Vagina (tissue), 2 donors: ENCODE results near the gene MESD. TPM values are rescaled to one million over a fixed set of nuclear protein-coding genes. Genes with fewer than 3 reads are reported as not detected.

Experiments
- DNase-seq, 2 donors: peaks; one replicate each; pipeline ENCODE4 v3.0.0-alpha.2; 2017; ENCODE audit errors: extremely low spot score in 2 of 2
- H3K27ac ChIP-seq: fragments of 200-600 bp; sonication (generic); one replicate; pipeline ENCODE4 v1.5.1; 2019
- H3K27me3 ChIP-seq: fragments of 200-600 bp; sonication (generic); one replicate; pipeline ENCODE4 v1.5.1; 2019
- H3K36me3 ChIP-seq, 2 donors: fragments of 200-600 bp; sonication (generic); one replicate each; pipeline ENCODE4 v1.5.1; 2017 to 2019
- H3K4me1 ChIP-seq: fragments of 200-600 bp; sonication (generic); one replicate; pipeline ENCODE4 v1.5.1; 2019
- H3K4me3 ChIP-seq, 2 donors: fragments of 200-600 bp; sonication (generic); 1 replicate in 1 of 2; 2 replicates in 1 of 2; pipeline ENCODE4 v1.5.1; 2016 to 2019
- H3K9me3 ChIP-seq: fragments of 200-600 bp; sonication (generic); one replicate; pipeline ENCODE4 v1.5.1; 2019
- CTCF ChIP-seq, 3 experiments: fragments of 450-650 bp in 2 of 3; fragments of 200-600 bp in 1 of 3; sonication (generic) in 1 of 3; IDR thresholded peaks; one replicate each; pipeline ENCODE4 v1.5.1; 2017 to 2019; ENCODE audit warnings: antibody characterized with exemption in 3 of 3, mild to moderate bottlenecking in 2 of 3, moderate library complexity in 2 of 3
- POLR2A ChIP-seq, 2 donors: fragments of 450-650 bp; IDR thresholded peaks; one replicate each; pipeline ENCODE4 v1.6.1; 2017; ENCODE audit warnings: antibody characterized with exemption in 2 of 2, mild to moderate bottlenecking in 2 of 2, moderate library complexity in 2 of 2
- POLR2AphosphoS5 ChIP-seq, 2 donors: sonication (generic); formaldehyde crosslinking; IDR thresholded peaks; one replicate each; pipeline ENCODE4 v1.9.0; 2017; ENCODE audit warnings: antibody characterized with exemption in 2 of 2, mild to moderate bottlenecking in 2 of 2, low read depth in 1 of 2; ENCODE audit not compliant: insufficient read depth in 1 of 2
- intact Hi-C: fragments of 100-400 bp; cut with DNase I; formaldehyde crosslinking; loops from one replicate; pipeline ENCODE4 v1.15.1; 2023
- total RNA-seq: library from RNA; depleted of rRNA; stranded (reverse); fragments of >200 nt; gene quantifications from one replicate; pipeline ENCODE4 v1.2.3, GENCODE V29; 2016

Gene MESD
- total RNA-seq, 1 donor from 2014 or later: 17.9 TPM

GRCh38 chr15:80950291-80951078 lies 39.1 kb downstream of the MESD start:
- no peak overlapping the region for H3K27ac ChIP-seq
- no peak for TF ChIP-seq POLR2AphosphoS5 (IDR thresholded peaks at IDR 0.05; ENCODE audit: insufficient read depth in 1 of 2, low read depth in 1 of 2)
- TF ChIP-seq POLR2A (IDR thresholded peaks at IDR 0.05): no peak
- no peak for TF ChIP-seq CTCF (IDR thresholded peaks at IDR 0.05)
- H3K4me3 ChIP-seq: no peak overlapping the region
- intact Hi-C loops: no loop called here
- H3K9me3 ChIP-seq: no peaks in the 10 kb centered on the region
- no peak for DNase-seq
- peaks cover 0 to 54% of the 10 kb centered on the region in 2 donors for H3K36me3 ChIP-seq
- peaks cover 5% of the 10 kb centered on the region for H3K4me1 ChIP-seq
- no peaks in the 10 kb centered on the region for H3K27me3 ChIP-seq

- Histone ChIP-seq H3K36me3 (peaks cover 0 to 54% of the 10 kb centered on the region in 2 donors), H3K27ac (no peak overlapping the region), H3K9me3 (no peaks in the 10 kb centered on the region), H3K4me1 (peaks cover 5% of the 10 kb centered on the region), H3K27me3 (no peaks in the 10 kb centered on the region), H3K4me3 (no peak overlapping the region)
- no peak for DNase-seq
- TF ChIP-seq CTCF (IDR thresholded peaks at IDR 0.05): no peak
- intact Hi-C loops: no loop called here
Observed at GRCh38 chr15:80949756-80950155, 39.9 kb downstream of the MESD start.

- Histone ChIP-seq H3K27ac (no peak overlapping the region), H3K9me3 (no peaks in the 10 kb centered on the region), H3K4me3 (no peak overlapping the region), H3K4me1 (no peaks in the 10 kb centered on the region), H3K36me3 (peaks cover 0 to 54% of the 10 kb centered on the region in 2 donors), H3K27me3 (no peaks in the 10 kb centered on the region)
- no peak for DNase-seq
- intact Hi-C loops: no loop called here
- no peak for TF ChIP-seq POLR2A (IDR thresholded peaks at IDR 0.05)
Observed at GRCh38 chr15:80948651-80949292, 40.8 kb downstream of the MESD start.

GRCh38 chr15:80946576-80946975 lies 43.0 kb downstream of the MESD start:
- intact Hi-C loops: no loop called here
- DNase-seq: no peak

GRCh38 chr15:80945605-80946004 lies 44.0 kb downstream of the MESD start:
- intact Hi-C loops: no loop called here
- Histone ChIP-seq H3K27ac (no peak overlapping the region), H3K36me3 (peaks cover 0 to 42% of the 10 kb centered on the region in 2 donors), H3K9me3 (no peaks in the 10 kb centered on the region), H3K27me3 (no peaks in the 10 kb centered on the region), H3K4me3 (no peak overlapping the region), H3K4me1 (no peaks in the 10 kb centered on the region)
- DNase-seq: no peak
- TF ChIP-seq POLR2AphosphoS5 (IDR thresholded peaks at IDR 0.05; ENCODE audit: insufficient read depth in 1 of 2, low read depth in 1 of 2): no peak
- no peak for TF ChIP-seq POLR2A (IDR thresholded peaks at IDR 0.05)
- TF ChIP-seq CTCF (IDR thresholded peaks at IDR 0.05): no peak

More at GRCh38 chr15:80946576-80946975, 43.0 kb downstream of the MESD start:
- TF ChIP-seq CTCF (IDR thresholded peaks at IDR 0.05) (no peak), POLR2A (IDR thresholded peaks at IDR 0.05) (no peak), POLR2AphosphoS5 (IDR thresholded peaks at IDR 0.05; ENCODE audit: insufficient read depth in 1 of 2, low read depth in 1 of 2) (no peak)
- no peaks in the 10 kb centered on the region for H3K9me3 ChIP-seq
- H3K27me3 ChIP-seq: no peaks in the 10 kb centered on the region
- H3K4me1 ChIP-seq: no peaks in the 10 kb centered on the region
- peaks cover 0 to 47% of the 10 kb centered on the region in 2 donors for H3K36me3 ChIP-seq
- no peak overlapping the region for H3K27ac ChIP-seq
- no peak overlapping the region for H3K4me3 ChIP-seq
